ENCODE results near the gene PLCB4. TPM values are rescaled to one million over a fixed set of nuclear protein-coding genes. Genes with fewer than 3 reads are reported as not detected.

PLCB4 gene
- total and polyA plus RNA-seq, 8 donors = 6.2 to 15.3 (median 9.4) TPM

- intact Hi-C loops (cut with DNase I) = no loop called here
- H3K27me3 ChIP-seq = peaks cover 50 to 78% of the 10 kb centered on the region in 2 donors
These were observed 438.8 kb downstream of the PLCB4 start for GRCh38 chr20:9507544-9508239.

GRCh38 chr20:9508240-9508661, 439.4 kb downstream of the PLCB4 start:
- Histone ChIP-seq H3K27me3 (peaks cover 54 to 83% of the 10 kb centered on the region in 2 donors), H3K27ac (no peak overlapping the region), H3K36me3 (no peaks in the 10 kb centered on the region), H3K4me1 (peaks cover 8 to 16% of the 10 kb centered on the region in 2 donors), H3K9me3 (no peaks in the 10 kb centered on the region), H3K4me3 (no peak overlapping the region)
- ATAC-seq (no peak), DNase-seq (peak in 1 of 4 donors; percentile 54)
- TF ChIP-seq CTCF (IDR thresholded peaks at IDR 0.05) = no peak
- intact Hi-C loops (cut with DNase I) = no loop called here

More at GRCh38 chr20:9507544-9508239, 438.8 kb downstream of the PLCB4 start:
- H3K4me1 ChIP-seq = peaks cover 8 to 16% of the 10 kb centered on the region in 2 donors
- no peaks in the 10 kb centered on the region for H3K9me3 ChIP-seq
- no peak overlapping the region for H3K27ac ChIP-seq
- H3K4me3 ChIP-seq = no peak overlapping the region
- TF ChIP-seq CTCF (IDR thresholded peaks at IDR 0.05) = no peak
- DNase-seq (peak in 1 of 4 donors; percentile 76), ATAC-seq (no peak)
- no peaks in the 10 kb centered on the region for H3K36me3 ChIP-seq

- Histone ChIP-seq H3K27me3 (peaks cover 59 to 88% of the 10 kb centered on the region in 2 donors), H3K9me3 (no peaks in the 10 kb centered on the region), H3K4me1 (peaks cover 8 to 16% of the 10 kb centered on the region in 2 donors), H3K36me3 (no peaks in the 10 kb centered on the region), H3K27ac (no peak overlapping the region), H3K4me3 (no peak overlapping the region)
- no peak for ATAC-seq
- no peak for TF ChIP-seq CTCF (IDR thresholded peaks at IDR 0.05)
- DNase-seq = peak in 1 of 4 donors; percentile 72
- intact Hi-C loops (cut with DNase I) = no loop called here
These were observed 439.9 kb downstream of the PLCB4 start for GRCh38 chr20:9508696-9509178.

- H3K9me3 ChIP-seq = no peaks in the 10 kb centered on the region
- no peak for TF ChIP-seq CTCF (IDR thresholded peaks at IDR 0.05)
- H3K36me3 ChIP-seq = no peaks in the 10 kb centered on the region
- intact Hi-C loops (cut with DNase I) = no loop called here
- H3K4me1 ChIP-seq = peaks cover 8 to 16% of the 10 kb centered on the region in 2 donors
- H3K27me3 ChIP-seq = peaks cover 61 to 93% of the 10 kb centered on the region in 2 donors
- DNase-seq (no peak), ATAC-seq (no peak)
- no peak overlapping the region for H3K27ac ChIP-seq
- no peak overlapping the region for H3K4me3 ChIP-seq
These were observed 440.4 kb downstream of the PLCB4 start for GRCh38 chr20:9509246-9509645.

- Histone ChIP-seq H3K4me1 (peaks cover 16 to 28% of the 10 kb centered on the region in 2 donors), H3K27me3 (peaks cover 69 to 97% of the 10 kb centered on the region in 2 donors), H3K27ac (no peak overlapping the region), H3K4me3 (no peak overlapping the region), H3K9me3 (no peaks in the 10 kb centered on the region), H3K36me3 (no peaks in the 10 kb centered on the region)
- DNase-seq (no peak), ATAC-seq (no peak)
- no peak for TF ChIP-seq CTCF (IDR thresholded peaks at IDR 0.05)
- intact Hi-C loops (cut with DNase I) = no loop called here
These were observed 442.0 kb downstream of the PLCB4 start for GRCh38 chr20:9510911-9511310.
